ENCODE data around the gene ITPK1. TPM values are rescaled to one million over a fixed set of nuclear protein-coding genes. Genes with fewer than 3 reads are reported as not detected.
A peak's percentile ranks its signal among the peaks of the same experiment; 100 is the strongest.

ITPK1 gene
- total RNA-seq, 4 donors from 2014 or later, result 32.6 to 94.9 (median 54.6) TPM

GRCh38 chr14:93095742-93096510 lies 19.8 kb downstream of the ITPK1 start:
- DNase-seq (ENCODE audit: low spot score), result no peak
- TF ChIP-seq CTCF (IDR thresholded peaks at IDR 0.05), result no peak
- no peak for ATAC-seq (ENCODE audit: low FRiP score)

- no peak for ATAC-seq (ENCODE audit: low FRiP score)
- no peak for TF ChIP-seq CTCF (IDR thresholded peaks at IDR 0.05)
- no peak for DNase-seq (ENCODE audit: low spot score)
Measured at GRCh38 chr14:93094121-93094918, 21.4 kb downstream of the ITPK1 start.

GRCh38 chr14:93092606-93093556 lies 22.8 kb downstream of the ITPK1 start:
- peak; percentile 12 for ATAC-seq (ENCODE audit: low FRiP score)
- TF ChIP-seq CTCF (IDR thresholded peaks at IDR 0.05), result no peak
- no peak for DNase-seq (ENCODE audit: low spot score)

GRCh38 chr14:93091666-93092065 lies 24.1 kb downstream of the ITPK1 start:
- ATAC-seq (ENCODE audit: low FRiP score) (no peak), DNase-seq (ENCODE audit: low spot score) (no peak)
- no peak for TF ChIP-seq CTCF (IDR thresholded peaks at IDR 0.05)

GRCh38 chr14:93090826-93091555 lies 24.7 kb downstream of the ITPK1 start:
- ATAC-seq (ENCODE audit: low FRiP score), result no peak
- no peak for TF ChIP-seq CTCF (IDR thresholded peaks at IDR 0.05)
- DNase-seq (ENCODE audit: low spot score), result no peak
